GM23338 (cell line): ENCODE results near the gene EYA2. TPM values are rescaled to one million over a fixed set of nuclear protein-coding genes. Genes with fewer than 3 reads are reported as not detected.

Source experiments
- ATAC-seq: fragments of 200-7000 bp; cut with Tn5 transposase; 3 replicates; pipeline ENCODE4 v1.9.1; 2020
- DNase-seq: peaks from one replicate; pipeline ENCODE4 v3.0.0-alpha.2; 2015; ENCODE audit warnings: low spot score
- H2AFZ ChIP-seq: fragments of 200-600 bp; sonication (generic); 2 replicates; pipeline ENCODE4 v1.8.0; 2016; ENCODE audit warnings: antibody characterized with exemption, mild to moderate bottlenecking, moderate library complexity
- H3F3A ChIP-seq: fragments of 200-600 bp; sonication (generic); replicated peaks from 2 replicates; pipeline ENCODE4 v1.8.0; 2017; ENCODE audit warnings: antibody characterized with exemption, mixed run types, low read depth
- H3K27ac ChIP-seq: fragments of 200-600 bp; sonication (generic); 2 replicates; pipeline ENCODE4 v1.6.1; 2016; ENCODE audit warnings: low read depth
- H3K27me3 ChIP-seq: fragments of 200-600 bp; sonication (generic); 2 replicates; pipeline ENCODE4 v1.8.0; 2016; ENCODE audit warnings: mild to moderate bottlenecking, mixed run types, moderate library complexity; ENCODE audit not compliant: insufficient read depth
- H3K36me3 ChIP-seq: fragments of 200-600 bp; sonication (generic); 2 replicates; pipeline ENCODE4 v1.8.0; 2016; ENCODE audit warnings: mild to moderate bottlenecking; ENCODE audit not compliant: insufficient read depth
- H3K4me1 ChIP-seq: fragments of 200-600 bp; sonication (generic); 2 replicates; pipeline ENCODE4 v1.8.0; 2016; ENCODE audit warnings: mild to moderate bottlenecking, moderate library complexity; ENCODE audit not compliant: insufficient read depth
- H3K4me2 ChIP-seq: fragments of 200-600 bp; sonication (generic); 2 replicates; pipeline ENCODE4 v1.7.1; 2017; ENCODE audit warnings: mixed run types
- H3K4me3 ChIP-seq: fragments of 200-600 bp; sonication (generic); 2 replicates; pipeline ENCODE4 v1.6.1; 2016; ENCODE audit warnings: mixed run types
- H3K79me2 ChIP-seq: fragments of 200-600 bp; sonication (generic); replicated peaks from 2 replicates; pipeline ENCODE4 v1.8.0; 2017; ENCODE audit warnings: mild to moderate bottlenecking; ENCODE audit not compliant: insufficient read depth
- H3K9me2 ChIP-seq: fragments of 200-600 bp; sonication (generic); 2 replicates; pipeline ENCODE4 v1.8.0; 2017; ENCODE audit not compliant: insufficient read depth
- H4K20me1 ChIP-seq: fragments of 200-600 bp; sonication (generic); replicated peaks from 2 replicates; pipeline ENCODE4 v1.8.0; 2017; ENCODE audit warnings: mild to moderate bottlenecking; ENCODE audit not compliant: insufficient read depth
- H3K27ac Mint-ChIP-seq: 2 replicates; pipeline ENCODE4 v1.8.0; 2020; ENCODE audit warnings: inconsistent platforms, mild to moderate bottlenecking, moderate library complexity, mixed read lengths
- H3K27me3 Mint-ChIP-seq: 3 replicates; pipeline ENCODE4 v1.8.0; 2022; ENCODE audit warnings: low read depth, mild to moderate bottlenecking, moderate library complexity, mixed read lengths, inconsistent platforms; ENCODE audit not compliant: insufficient read depth, poor library complexity
- H3K36me3 Mint-ChIP-seq: 3 replicates; pipeline ENCODE4 v1.8.0; 2021; ENCODE audit warnings: low read depth, mild to moderate bottlenecking, inconsistent platforms, moderate library complexity, mixed read lengths
- H3K4me1 Mint-ChIP-seq: 3 replicates; pipeline ENCODE4 v1.8.0; 2020; ENCODE audit warnings: mild to moderate bottlenecking, inconsistent platforms, mixed read lengths
- H3K4me3 Mint-ChIP-seq: 3 replicates; pipeline ENCODE4 v1.8.0; 2021; ENCODE audit warnings: moderate library complexity, mild to moderate bottlenecking, inconsistent platforms, mixed read lengths
- H3K9me3 Mint-ChIP-seq: 3 replicates; pipeline ENCODE4 v1.8.0; 2020; ENCODE audit warnings: moderate library complexity, mild to moderate bottlenecking, inconsistent platforms, mixed read lengths
- CTCF ChIP-seq, 2 experiments: fragments of 200-600 bp in 1 of 2; sonication (generic) in 1 of 2; conservative IDR thresholded peaks; 2 replicates each; pipeline versions ENCODE4 v1.5.1 to v1.6.1; 2016 to 2017; ENCODE audit warnings: antibody characterized with exemption in 2 of 2, low read depth in 2 of 2, mild to moderate bottlenecking in 2 of 2, moderate library complexity in 1 of 2
- ETS1 ChIP-seq: IDR thresholded peaks from 2 replicates; pipeline ENCODE4 v1.6.1; 2016; ENCODE audit warnings: antibody characterized with exemption
- EZH2 ChIP-seq: fragments of 200-600 bp; sonication (generic); IDR thresholded peaks from one replicate; pipeline ENCODE4 v1.8.0; 2017; ENCODE audit warnings: antibody characterized with exemption, mild to moderate bottlenecking, low read depth; ENCODE audit not compliant: unreplicated experiment
- EZH2phosphoT487 ChIP-seq: fragments of 200-600 bp; sonication (generic); IDR thresholded peaks from one replicate; pipeline ENCODE4 v1.8.1; 2018; ENCODE audit warnings: antibody characterized with exemption; ENCODE audit not compliant: unreplicated experiment
- JUNB ChIP-seq: IDR thresholded peaks from one replicate; pipeline ENCODE4 v1.6.1; 2016; ENCODE audit warnings: antibody characterized with exemption; ENCODE audit not compliant: unreplicated experiment
- NANOG ChIP-seq: IDR thresholded peaks from 2 replicates; pipeline ENCODE4 v1.6.1; 2016; ENCODE audit warnings: antibody characterized with exemption, borderline replicate concordance
- POLR2AphosphoS5 ChIP-seq: IDR thresholded peaks from 2 replicates; pipeline ENCODE4 v1.6.1; 2016; ENCODE audit warnings: antibody characterized with exemption, low read depth
- REST ChIP-seq: IDR thresholded peaks from one replicate; pipeline ENCODE4 v1.6.1; 2018; ENCODE audit warnings: antibody characterized with exemption; ENCODE audit not compliant: unreplicated experiment
- ZNF114 ChIP-seq: fragments of 250-450 bp; sonication (Bioruptor Pico); IDR thresholded peaks from 2 replicates; pipeline ENCODE4 v1.5.0; 2020; ENCODE audit warnings: mild to moderate bottlenecking, moderate library complexity
- polyA plus RNA-seq: library from polyadenylated mRNA; unstranded; fragments of >200 nt; fragmentation: Nextera tagmentation; extraction: Ambion mirVana; gene quantifications from 2 replicates; pipeline ENCODE4 v1.2.1, GENCODE V29; 2016
- total RNA-seq: library from RNA; depleted of rRNA; stranded (reverse); fragments of >200 nt; shearing (Covaris generic); gene quantifications from 2 replicates; pipeline ENCODE4 v1.2.3, GENCODE V29; 2014

EYA2 gene
- total and polyA plus RNA-seq, 2 experiments from 2014 or later: 0.50 to 0.56 TPM

GRCh38 chr20:47075263-47075662 is 180.6 kb downstream of the EYA2 start:
- Mint-ChIP-seq H3K36me3 (peaks cover 2% of the 10 kb centered on the region; the same call in 1 of the 3 replicates), H3K4me1 (no peaks in the 10 kb centered on the region), H3K27me3 (peaks cover 1% of the 10 kb centered on the region), H3K4me3 (no peak overlapping the region), H3K27ac (no peak overlapping the region), H3K9me3 (peaks cover 20% of the 10 kb centered on the region)
- H2AFZ ChIP-seq: no peak overlapping the region
- TF ChIP-seq ZNF114 (no peak), ETS1 (no peak), POLR2AphosphoS5 (no peak), JUNB (no peak), REST (no peak)
- H3K4me1 ChIP-seq: no peaks in the 10 kb centered on the region
- H4K20me1 ChIP-seq: no peaks in the 10 kb centered on the region
- no peaks in the 10 kb centered on the region for H3F3A ChIP-seq
- no peak overlapping the region for H3K4me2 ChIP-seq
- H3K79me2 ChIP-seq: no peaks in the 10 kb centered on the region
- no peak overlapping the region for H3K4me3 ChIP-seq
- no peak for DNase-seq
- no peaks in the 10 kb centered on the region for H3K27me3 ChIP-seq
- H3K27ac ChIP-seq: no peak overlapping the region
- no peaks in the 10 kb centered on the region for H3K9me2 ChIP-seq
- no peak for ATAC-seq
- no peaks in the 10 kb centered on the region; the same call in 1 of the 2 replicates for H3K36me3 ChIP-seq

- DNase-seq (no peak), ATAC-seq (no peak)
- no peaks in the 10 kb centered on the region; the same call in 1 of the 2 replicates for H3K36me3 ChIP-seq
- no peaks in the 10 kb centered on the region for H3K27me3 ChIP-seq
- Mint-ChIP-seq H3K36me3 (peaks cover 2% of the 10 kb centered on the region; the same call in 1 of the 3 replicates), H3K4me3 (no peak overlapping the region), H3K27me3 (peaks cover 2% of the 10 kb centered on the region), H3K9me3 (peaks cover 19% of the 10 kb centered on the region), H3K4me1 (no peaks in the 10 kb centered on the region), H3K27ac (no peak overlapping the region)
- no peak overlapping the region for H3K4me3 ChIP-seq
- no peaks in the 10 kb centered on the region for H3K9me2 ChIP-seq
- H3K79me2 ChIP-seq: no peaks in the 10 kb centered on the region
- H4K20me1 ChIP-seq: no peaks in the 10 kb centered on the region
- no peak overlapping the region for H3K27ac ChIP-seq
- no peaks in the 10 kb centered on the region for H3K4me1 ChIP-seq
- TF ChIP-seq EZH2phosphoT487 (no peak), EZH2 (no peak), NANOG (no peak), ZNF114 (no peak), ETS1 (no peak), CTCF (conservative IDR thresholded peaks at IDR 0.05; ENCODE audit: low read depth in 2 of 2) (no peak), POLR2AphosphoS5 (no peak)
- H2AFZ ChIP-seq: no peak overlapping the region
- H3F3A ChIP-seq: no peaks in the 10 kb centered on the region
- no peak overlapping the region for H3K4me2 ChIP-seq
Measured at GRCh38 chr20:47079047-47079446, 184.4 kb downstream of the EYA2 start.
